MM.1S (cell line): ENCODE results near the gene PPP2CA.
"Not testable (repeated sequence)": the region's sequence is repeated elsewhere in the genome, so short reads cannot be mapped to it uniquely, and the experiment has no call there.

Source experiments
- DNase-seq: peaks from one replicate; pipeline ENCODE4 v3.0.0-alpha.2; 2015
- H2AFZ ChIP-seq: fragments of 300-600 bp; sonication (generic); 2 replicates; pipeline ENCODE4 v1.6.0; 2016; ENCODE audit warnings: antibody characterized with exemption, low read length
- H3F3A ChIP-seq: fragments of 300-600 bp; sonication (generic); 2 replicates; pipeline ENCODE4 v1.6.1; 2016; ENCODE audit warnings: mild to moderate bottlenecking, antibody characterized with exemption, low read length, moderate library complexity, mixed read lengths; ENCODE audit not compliant: insufficient read depth
- H3K27ac ChIP-seq: fragments of 300-600 bp; sonication (generic); 2 replicates; pipeline ENCODE4 v1.5.1; 2016; ENCODE audit warnings: mild to moderate bottlenecking, low read length
- H3K27me3 ChIP-seq: fragments of 300-600 bp; sonication (generic); replicated peaks from 2 replicates; pipeline ENCODE4 v1.6.0; 2016; ENCODE audit warnings: low read length; ENCODE audit not compliant: insufficient read depth
- H3K36me3 ChIP-seq: fragments of 300-600 bp; sonication (generic); replicated peaks from 2 replicates; pipeline ENCODE4 v1.6.1; 2016; ENCODE audit warnings: mild to moderate bottlenecking, low read length, mixed read lengths; ENCODE audit not compliant: insufficient read depth
- H3K4me1 ChIP-seq: fragments of 300-600 bp; sonication (generic); 2 replicates; pipeline ENCODE4 v1.6.1; 2016; ENCODE audit warnings: low read length, mixed read lengths
- H3K4me2 ChIP-seq: fragments of 300-600 bp; sonication (generic); 2 replicates; pipeline ENCODE4 v1.6.0; 2016; ENCODE audit warnings: low read depth, low read length
- H3K4me3 ChIP-seq: fragments of 300-600 bp; sonication (generic); 2 replicates; pipeline ENCODE4 v1.5.1; 2016; ENCODE audit warnings: low read length, mixed read lengths
- H3K79me2 ChIP-seq: fragments of 300-600 bp; sonication (generic); 2 replicates; pipeline ENCODE4 v1.6.1; 2016; ENCODE audit warnings: mixed run types, low read length, mixed read lengths
- H3K9ac ChIP-seq: fragments of 300-600 bp; sonication (generic); 2 replicates; pipeline ENCODE4 v1.6.1; 2016; ENCODE audit warnings: low read length, mixed read lengths
- H3K9me2 ChIP-seq: fragments of 300-600 bp; sonication (generic); replicated peaks from 2 replicates; pipeline ENCODE4 v1.6.1; 2016; ENCODE audit warnings: mild to moderate bottlenecking, low read length, mixed read lengths; ENCODE audit not compliant: insufficient read depth
- H3K9me3 ChIP-seq: fragments of 300-600 bp; sonication (generic); replicated peaks from 2 replicates; pipeline ENCODE4 v1.6.1; 2016; ENCODE audit warnings: mild to moderate bottlenecking, low read length, mixed read lengths; ENCODE audit not compliant: insufficient read depth
- H4K20me1 ChIP-seq: fragments of 300-600 bp; sonication (generic); 2 replicates; pipeline ENCODE4 v1.6.1; 2016; ENCODE audit warnings: mild to moderate bottlenecking, low read length, moderate library complexity, mixed read lengths; ENCODE audit not compliant: insufficient read depth
- EZH2 ChIP-seq: fragments of 300-600 bp; sonication (generic); optimal IDR thresholded peaks from 2 replicates; pipeline ENCODE3; 2017; ENCODE audit warnings: low read depth, mild to moderate bottlenecking, antibody characterized with exemption, low read length, mixed read lengths
- EZH2phosphoT487 ChIP-seq: fragments of 300-600 bp; sonication (generic); IDR thresholded peaks from 2 replicates; pipeline ENCODE4 v1.6.1; 2018; ENCODE audit warnings: antibody characterized with exemption, low read length
- TF ChIP-seq, protein P1 (sequence below): fragments of 300-600 bp; sonication (generic); IDR thresholded peaks from 2 replicates; pipeline ENCODE4 v1.5.1; 2016; ENCODE audit warnings: antibody characterized with exemption, low read length, mixed read lengths

The PPP2CA gene

DNA sequence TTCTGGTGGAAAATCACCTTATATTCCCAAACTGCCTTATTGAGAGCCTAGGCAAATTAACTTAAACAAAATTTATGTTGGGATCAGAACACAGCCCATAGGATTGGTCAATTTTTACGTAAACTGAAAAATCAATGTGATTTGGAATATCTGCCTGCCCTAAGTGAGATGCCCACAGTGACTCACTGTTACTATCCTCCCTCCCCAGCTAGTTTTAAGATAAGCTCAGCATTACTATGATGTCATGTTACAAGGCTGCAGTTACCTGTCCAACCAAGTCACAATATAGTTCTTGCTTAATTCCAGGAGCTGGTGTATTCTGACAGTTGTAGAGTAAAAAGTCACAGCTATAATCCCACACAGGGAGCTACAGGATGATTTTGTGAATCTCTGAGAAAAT is 72.2 kb downstream of the PPP2CA start:
- Histone ChIP-seq H3K27ac (no peak overlapping the region), H3K4me1 (no peaks in the 10 kb centered on the region), H3K79me2 (peaks cover 5% of the 10 kb centered on the region; the same call in 1 of the 2 replicates), H2AFZ (no peak overlapping the region), H3K9me2 (no peaks in the 10 kb centered on the region), H3F3A (no peaks in the 10 kb centered on the region), H3K27me3 (no peaks in the 10 kb centered on the region), H4K20me1 (no peaks in the 10 kb centered on the region), H3K4me2 (no peak overlapping the region), H3K36me3 (peaks cover 19% of the 10 kb centered on the region; the same call in 1 of the 2 replicates), H3K9ac (no peak overlapping the region), H3K4me3 (no peak overlapping the region), H3K9me3 (no peaks in the 10 kb centered on the region)
- no peak for DNase-seq
- TF ChIP-seq EZH2: no peak
- TF ChIP-seq, protein P1, sequence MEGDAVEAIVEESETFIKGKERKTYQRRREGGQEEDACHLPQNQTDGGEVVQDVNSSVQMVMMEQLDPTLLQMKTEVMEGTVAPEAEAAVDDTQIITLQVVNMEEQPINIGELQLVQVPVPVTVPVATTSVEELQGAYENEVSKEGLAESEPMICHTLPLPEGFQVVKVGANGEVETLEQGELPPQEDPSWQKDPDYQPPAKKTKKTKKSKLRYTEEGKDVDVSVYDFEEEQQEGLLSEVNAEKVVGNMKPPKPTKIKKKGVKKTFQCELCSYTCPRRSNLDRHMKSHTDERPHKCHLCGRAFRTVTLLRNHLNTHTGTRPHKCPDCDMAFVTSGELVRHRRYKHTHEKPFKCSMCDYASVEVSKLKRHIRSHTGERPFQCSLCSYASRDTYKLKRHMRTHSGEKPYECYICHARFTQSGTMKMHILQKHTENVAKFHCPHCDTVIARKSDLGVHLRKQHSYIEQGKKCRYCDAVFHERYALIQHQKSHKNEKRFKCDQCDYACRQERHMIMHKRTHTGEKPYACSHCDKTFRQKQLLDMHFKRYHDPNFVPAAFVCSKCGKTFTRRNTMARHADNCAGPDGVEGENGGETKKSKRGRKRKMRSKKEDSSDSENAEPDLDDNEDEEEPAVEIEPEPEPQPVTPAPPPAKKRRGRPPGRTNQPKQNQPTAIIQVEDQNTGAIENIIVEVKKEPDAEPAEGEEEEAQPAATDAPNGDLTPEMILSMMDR: no peak
- TF ChIP-seq EZH2phosphoT487: no peak

DNA sequence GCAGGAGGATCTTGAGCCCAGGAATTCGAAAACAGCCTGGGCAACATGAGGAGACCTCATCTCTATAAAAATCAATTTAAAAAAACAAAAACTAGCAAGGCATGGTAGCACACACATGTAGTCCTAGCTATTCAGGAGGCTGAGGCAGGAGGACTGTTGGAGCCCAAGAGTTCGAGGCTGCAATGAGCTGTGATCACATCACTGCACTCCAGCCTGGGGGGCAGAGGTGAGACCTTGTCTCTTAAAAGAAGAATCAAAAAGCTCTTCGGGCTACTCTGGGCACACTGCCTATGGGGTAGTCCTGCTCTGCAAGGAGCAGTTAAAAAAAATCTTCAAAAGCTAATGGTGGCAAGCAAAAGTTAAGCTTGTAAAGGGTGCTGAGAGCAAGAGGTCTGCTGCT is 72.6 kb downstream of the PPP2CA start:
- H3K4me1 ChIP-seq: no peaks in the 10 kb centered on the region
- TF ChIP-seq, protein P1: no peak
- TF ChIP-seq EZH2phosphoT487 (no peak), EZH2 (no peak)
- H4K20me1 ChIP-seq: no peaks in the 10 kb centered on the region; the same call in 1 of the 2 replicates
- H2AFZ ChIP-seq: no peak overlapping the region
- H3K27ac ChIP-seq: no peak overlapping the region
- H3K36me3 ChIP-seq: peaks cover 19% of the 10 kb centered on the region; the same call in 1 of the 2 replicates
- H3F3A ChIP-seq: peaks cover 2% of the 10 kb centered on the region; the same call in 1 of the 2 replicates
- peaks cover 5% of the 10 kb centered on the region; the same call in 1 of the 2 replicates for H3K79me2 ChIP-seq
- H3K9ac ChIP-seq: no peak overlapping the region
- no peaks in the 10 kb centered on the region for H3K9me2 ChIP-seq
- H3K4me3 ChIP-seq: no peak overlapping the region
- H3K9me3 ChIP-seq: no peaks in the 10 kb centered on the region
- no peak for DNase-seq
- H3K27me3 ChIP-seq: no peaks in the 10 kb centered on the region
- H3K4me2 ChIP-seq: no peak overlapping the region

DNA sequence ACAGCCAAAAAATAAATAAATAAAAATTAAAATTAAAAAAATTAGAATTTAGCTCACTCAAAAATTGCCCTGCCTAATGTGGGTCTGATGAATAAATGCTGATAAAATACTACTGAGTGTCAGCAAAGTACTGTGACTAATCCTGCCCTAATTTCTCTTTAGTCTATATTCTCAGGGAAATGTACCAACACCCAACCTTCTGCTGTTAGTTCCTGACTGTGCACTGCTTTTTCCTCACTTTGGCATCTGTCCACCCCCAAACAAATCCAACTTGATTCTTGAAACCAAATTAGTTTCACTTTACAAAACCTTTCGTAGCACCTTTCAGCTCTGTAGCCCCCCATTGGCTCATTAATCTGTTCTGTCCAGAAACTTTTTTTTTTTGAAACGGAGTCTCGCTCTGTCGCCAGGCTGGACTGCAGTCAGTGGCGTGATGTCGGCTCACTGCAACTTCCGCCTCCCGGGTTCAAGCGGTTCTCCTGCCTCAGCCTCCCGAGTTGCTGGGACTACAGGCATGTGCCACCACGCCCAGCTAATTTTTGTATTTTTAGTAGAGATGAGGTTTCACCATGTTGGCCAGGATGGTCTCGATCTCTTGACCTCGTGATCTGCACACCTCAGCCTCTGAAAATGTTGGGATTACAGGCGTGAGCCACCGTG is 73.6 kb downstream of the PPP2CA start:
- H3K36me3 ChIP-seq: peaks cover 19% of the 10 kb centered on the region; the same call in 1 of the 2 replicates
- DNase-seq, H3K4me1 ChIP-seq, H4K20me1 ChIP-seq, H3K27ac ChIP-seq, H3K4me2 ChIP-seq, H3K27me3 ChIP-seq, H3K4me3 ChIP-seq, H2AFZ ChIP-seq, H3K9ac ChIP-seq, H3F3A ChIP-seq, H3K9me2 ChIP-seq, H3K79me2 ChIP-seq, H3K9me3 ChIP-seq: not testable (repeated sequence)

DNA sequence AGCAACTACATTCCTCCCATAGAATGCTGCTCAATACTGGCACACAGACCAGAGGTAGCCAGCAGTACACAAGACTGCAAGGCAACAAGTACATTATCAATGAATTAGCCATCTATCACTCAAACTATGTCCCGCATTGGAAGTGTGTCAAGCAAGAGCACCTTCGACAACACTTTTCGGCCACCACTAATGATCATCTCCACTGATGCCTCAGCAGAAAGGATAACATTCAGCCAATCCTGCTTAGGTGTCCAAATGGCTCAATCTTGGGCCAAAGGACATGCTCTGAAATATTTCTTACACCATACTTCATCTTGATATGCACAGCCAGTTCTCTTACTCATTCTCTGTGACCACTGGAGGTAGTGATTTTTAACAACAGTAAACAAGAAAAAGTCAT is 74.2 kb downstream of the PPP2CA start:
- Histone ChIP-seq H3K4me3 (no peak overlapping the region), H3K27me3 (no peaks in the 10 kb centered on the region), H3F3A (peaks cover 7% of the 10 kb centered on the region; the same call in 1 of the 2 replicates), H3K79me2 (peaks cover 5% of the 10 kb centered on the region; the same call in 1 of the 2 replicates), H4K20me1 (no peaks in the 10 kb centered on the region; the same call in 1 of the 2 replicates), H3K27ac (no peak overlapping the region), H3K4me1 (no peaks in the 10 kb centered on the region), H3K9me2 (no peaks in the 10 kb centered on the region), H3K9ac (no peak overlapping the region), H2AFZ (no peak overlapping the region), H3K9me3 (no peaks in the 10 kb centered on the region), H3K36me3 (peaks cover 19% of the 10 kb centered on the region; the same call in 1 of the 2 replicates), H3K4me2 (no peak overlapping the region)
- TF ChIP-seq, protein P1: no peak
- TF ChIP-seq EZH2 (no peak), EZH2phosphoT487 (no peak)
- no peak for DNase-seq
